Measurements from ENCODE around the gene CES5A.
"Not testable (repeated sequence)": the region's sequence is repeated elsewhere in the genome, so short reads cannot be mapped to it uniquely, and the experiment has no call there.

CES5A gene, protein sequence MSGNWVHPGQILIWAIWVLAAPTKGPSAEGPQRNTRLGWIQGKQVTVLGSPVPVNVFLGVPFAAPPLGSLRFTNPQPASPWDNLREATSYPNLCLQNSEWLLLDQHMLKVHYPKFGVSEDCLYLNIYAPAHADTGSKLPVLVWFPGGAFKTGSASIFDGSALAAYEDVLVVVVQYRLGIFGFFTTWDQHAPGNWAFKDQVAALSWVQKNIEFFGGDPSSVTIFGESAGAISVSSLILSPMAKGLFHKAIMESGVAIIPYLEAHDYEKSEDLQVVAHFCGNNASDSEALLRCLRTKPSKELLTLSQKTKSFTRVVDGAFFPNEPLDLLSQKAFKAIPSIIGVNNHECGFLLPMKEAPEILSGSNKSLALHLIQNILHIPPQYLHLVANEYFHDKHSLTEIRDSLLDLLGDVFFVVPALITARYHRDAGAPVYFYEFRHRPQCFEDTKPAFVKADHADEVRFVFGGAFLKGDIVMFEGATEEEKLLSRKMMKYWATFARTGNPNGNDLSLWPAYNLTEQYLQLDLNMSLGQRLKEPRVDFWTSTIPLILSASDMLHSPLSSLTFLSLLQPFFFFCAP

DNA sequence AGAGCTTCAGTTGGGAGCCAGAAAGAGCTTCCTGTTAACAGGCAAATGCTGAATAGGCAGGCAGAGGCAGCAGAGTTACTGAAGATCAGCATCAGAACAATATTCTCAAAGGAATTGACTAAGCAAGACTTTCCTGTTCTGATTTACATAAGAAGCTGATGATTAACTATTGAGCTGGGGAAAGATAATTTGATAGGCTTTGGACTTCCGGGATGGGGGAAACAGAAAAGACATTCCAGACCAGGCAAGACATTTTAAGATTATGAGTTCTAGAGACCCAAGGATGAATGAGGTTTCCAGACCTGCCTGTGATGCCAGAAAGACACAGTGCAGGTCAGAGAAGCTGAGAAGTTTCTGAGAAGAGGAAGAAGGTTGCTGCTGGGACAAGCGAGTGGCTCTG, at the start of gene CES5A:
TSS of gene CES5A (minus strand) at position 101 of the 400 bp plus-strand sequence. CDS start 152 bp downstream, outside the sequence.
- DNase-seq: no peak

DNA sequence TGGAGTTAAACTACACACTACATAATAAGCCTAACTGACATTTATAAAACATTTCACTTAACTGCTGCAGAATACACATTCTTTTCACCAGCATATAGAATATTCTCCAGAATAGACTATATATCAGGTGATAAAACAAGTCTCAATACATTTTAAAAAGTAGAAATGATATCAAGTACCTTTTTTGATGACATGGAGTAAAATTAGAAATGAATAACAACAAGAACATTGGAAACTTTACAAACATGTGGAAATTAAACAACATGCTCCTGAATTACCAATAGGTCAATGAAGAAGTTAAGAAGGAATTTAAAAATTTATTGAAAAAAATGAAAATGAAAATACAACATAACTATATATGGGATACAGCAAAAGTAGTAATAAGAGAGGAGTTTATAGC, 47.5 kb upstream of the CES5A start:
- DNase-seq: no peak

DNA sequence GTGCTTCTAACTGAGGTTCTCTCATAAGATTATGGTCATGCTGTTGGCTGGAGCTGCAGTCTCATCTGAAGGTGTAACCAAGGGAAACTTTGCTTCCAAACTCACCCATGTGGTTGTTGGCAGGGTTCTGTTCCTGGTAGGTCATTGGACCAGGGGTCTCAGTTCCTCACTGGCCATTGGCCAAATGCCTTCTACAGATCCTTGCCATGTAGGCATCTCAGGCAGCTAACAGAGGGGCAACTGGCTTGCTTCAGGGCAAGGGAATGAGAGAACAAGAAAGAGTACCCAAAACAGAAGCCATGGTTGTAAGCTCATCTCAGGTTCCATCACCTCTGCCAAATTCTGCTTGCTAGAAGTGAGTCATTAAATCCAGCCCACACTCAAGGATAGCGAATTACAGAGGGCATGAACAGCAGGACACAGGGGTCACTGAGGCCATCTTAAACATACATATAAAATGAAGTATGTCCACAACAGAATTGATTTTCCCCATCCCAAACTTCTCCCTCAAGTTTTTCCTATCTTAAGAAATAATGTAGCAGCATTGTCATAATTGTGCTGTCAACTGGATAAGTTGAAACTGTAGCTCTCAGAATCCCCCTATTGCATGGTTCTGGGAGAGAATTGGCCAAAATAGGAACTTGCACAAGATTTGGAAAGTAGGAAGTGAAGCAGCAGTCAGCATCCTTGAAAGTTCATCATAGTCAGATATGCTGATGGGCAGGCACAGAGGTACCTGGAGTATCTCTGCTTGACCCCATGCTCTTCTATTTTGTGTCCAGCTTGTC, 42.4 kb upstream of the CES5A start:
- DNase-seq: no peak

DNA sequence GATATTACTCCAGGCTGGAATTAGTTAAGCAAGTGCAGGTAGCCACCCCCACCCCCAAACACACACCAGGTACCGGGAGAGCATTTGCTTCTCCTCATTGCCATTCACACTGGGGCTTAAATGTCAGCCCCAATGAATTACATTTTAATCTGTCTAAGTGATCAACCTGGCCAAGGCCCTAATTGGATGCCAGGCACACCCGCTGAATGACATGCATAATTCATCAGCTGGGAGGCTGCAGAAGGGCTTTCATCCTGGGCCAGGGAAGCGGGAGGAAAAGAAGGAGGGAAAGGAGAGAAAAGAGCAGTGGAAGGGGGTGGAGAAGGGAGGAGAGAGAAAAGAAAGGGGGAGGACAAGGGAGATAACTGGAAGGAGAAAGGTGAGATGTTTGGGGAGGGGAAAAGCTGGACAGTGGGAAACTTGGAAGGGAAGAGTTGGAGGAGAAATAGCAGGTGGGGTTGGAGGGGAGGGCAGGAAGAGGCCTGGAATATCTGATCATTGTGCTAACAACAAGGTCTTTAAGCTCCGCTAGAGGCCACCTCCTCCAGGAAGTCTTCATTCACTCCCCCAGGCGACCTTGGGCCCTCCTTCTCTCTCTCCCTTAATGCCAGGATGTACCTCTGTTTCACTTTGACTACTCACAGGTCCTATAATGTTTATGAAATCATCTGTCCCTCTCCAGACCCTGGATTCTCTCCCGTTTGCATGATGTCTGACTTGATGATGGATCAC, 40.1 kb upstream of the CES5A start:
- no peak for DNase-seq

DNA sequence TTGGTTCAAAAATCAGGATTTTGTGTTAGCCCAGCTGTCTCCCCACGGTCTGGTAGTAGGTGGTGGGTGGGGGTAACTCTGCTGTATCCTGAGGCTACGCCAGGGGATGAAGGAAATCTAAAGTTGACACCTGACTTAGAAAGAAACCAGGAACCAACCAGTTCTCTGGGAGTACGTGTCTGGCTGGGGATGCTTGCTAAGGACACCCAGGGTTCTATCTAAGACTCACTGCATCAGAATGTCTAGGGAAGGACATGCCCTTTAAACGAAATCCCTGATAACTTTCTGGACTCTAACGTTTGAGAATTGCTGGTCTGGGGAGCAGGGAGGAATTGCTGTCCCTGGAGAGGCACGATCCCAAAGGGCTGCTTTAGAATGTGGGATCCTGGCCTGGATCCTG, 39.2 kb upstream of the CES5A start:
- DNase-seq: no peak

DNA sequence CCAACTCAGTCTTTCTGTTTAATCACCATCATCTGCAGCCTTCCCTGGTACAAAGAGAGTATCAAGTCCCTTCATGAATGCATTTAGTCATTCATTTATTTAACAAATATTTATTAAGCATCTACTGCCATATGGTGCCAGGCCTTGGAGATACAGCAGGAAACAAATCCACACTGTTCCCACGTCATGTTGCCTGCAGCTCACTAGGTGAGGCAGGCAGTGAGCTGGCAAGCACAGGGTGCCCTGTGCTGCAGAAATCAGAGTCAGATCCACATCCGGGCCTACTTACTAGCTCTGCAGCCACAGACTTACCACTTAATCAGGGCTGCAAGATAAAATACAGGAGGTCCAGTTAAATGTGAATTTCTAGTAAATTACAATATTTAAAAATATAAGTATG, 38.5 kb upstream of the CES5A start:
- no peak for DNase-seq

DNA sequence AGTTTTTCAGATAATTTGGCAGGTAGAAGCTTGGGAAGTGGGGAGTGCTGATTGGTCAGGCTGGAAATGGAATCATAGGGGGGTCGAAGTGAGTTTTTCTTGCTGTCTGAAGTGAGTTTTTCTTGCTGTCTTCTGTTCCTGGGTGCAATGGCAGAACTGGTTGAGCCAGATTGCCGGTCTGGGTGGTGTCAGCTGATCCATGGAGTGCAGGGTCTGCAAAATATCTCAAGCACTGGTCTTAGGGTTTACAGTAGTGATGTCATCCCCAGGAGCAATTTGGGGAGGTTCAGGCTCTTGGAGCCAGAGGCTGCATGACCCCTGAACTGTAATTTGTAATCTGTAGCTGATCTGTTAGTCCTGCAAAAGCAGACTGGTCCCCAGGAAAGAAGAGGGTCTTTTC, 37.9 kb upstream of the CES5A start:
- DNase-seq: not testable (repeated sequence)

DNA sequence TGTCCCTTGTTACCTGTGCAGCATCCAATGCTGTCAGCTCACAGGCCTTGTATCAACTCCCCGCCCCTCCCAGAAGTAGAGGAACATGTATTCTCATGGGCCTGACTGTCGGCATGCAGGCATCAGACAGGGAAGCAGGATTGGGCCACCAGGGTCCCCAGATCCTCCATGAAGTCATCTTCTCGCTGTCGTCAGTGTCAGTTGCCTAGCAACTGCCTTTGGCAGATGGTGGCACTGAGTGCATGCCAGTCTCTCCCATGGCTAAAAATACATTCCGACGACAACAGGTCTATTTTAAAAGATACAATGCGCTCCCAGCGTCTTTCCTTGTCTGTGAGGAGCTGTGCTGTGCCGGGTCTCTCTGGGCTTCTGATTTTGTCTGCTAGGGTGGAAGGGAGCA, 36.8 kb upstream of the CES5A start:
- no peak for DNase-seq

DNA sequence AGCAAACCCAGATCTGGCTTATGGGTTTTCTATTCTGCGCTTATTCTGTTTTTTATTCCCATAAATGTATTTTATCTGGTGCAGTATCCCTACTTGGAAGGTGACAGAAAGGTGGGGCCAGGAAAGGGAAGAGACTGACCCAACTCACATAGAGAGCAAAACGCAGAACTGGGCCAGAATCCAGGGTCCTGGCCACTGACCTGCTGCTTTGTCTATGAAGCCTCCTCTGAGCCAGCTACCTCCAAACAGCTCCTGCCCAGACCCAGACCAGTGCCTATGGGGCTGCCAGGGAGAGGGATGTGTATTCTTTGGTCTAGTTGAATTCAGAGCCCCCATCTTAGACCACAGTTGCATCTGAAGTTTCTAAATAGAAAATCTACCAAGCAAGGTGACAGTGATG, 36.4 kb upstream of the CES5A start:
- no peak for DNase-seq

DNA sequence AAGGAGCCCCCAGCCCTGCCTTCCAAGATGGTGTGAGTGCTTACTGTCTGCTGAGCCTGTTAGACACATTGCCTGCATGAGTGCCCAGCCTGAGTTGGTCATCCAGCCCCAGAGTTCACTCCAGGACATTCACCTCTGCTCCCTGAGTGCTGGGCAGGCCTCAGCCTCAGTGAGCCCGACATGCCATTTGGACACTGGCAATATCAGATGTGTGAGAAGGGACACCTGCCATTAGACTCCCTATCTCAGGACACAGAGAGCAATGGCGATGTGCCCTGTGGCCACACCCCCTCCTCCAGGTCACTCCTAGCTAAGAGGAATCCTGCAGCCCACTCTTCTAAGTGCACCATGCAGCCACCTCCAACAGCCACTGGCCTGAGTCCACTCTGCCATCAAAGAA, 34.7 kb upstream of the CES5A start:
- DNase-seq: no peak

DNA sequence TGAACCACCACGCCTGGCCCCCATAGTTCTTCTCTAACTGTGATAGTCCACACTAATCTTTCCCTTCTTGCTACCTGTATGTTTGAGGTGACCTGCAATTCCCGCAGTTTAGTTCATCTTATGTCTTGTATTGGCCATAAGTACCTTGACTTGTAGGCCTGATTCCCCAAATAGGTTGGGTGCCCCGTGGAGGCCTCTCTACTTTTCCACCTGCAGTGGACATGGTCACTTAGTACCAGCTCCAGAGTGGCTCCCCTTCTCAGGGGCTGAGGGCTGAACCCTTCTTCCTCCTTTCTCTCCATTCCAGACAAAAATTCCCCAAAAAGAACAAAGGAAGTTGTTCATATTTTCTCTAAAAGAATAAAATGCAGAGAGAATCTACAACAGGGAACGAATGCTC, 33.5 kb upstream of the CES5A start:
- no peak for DNase-seq

DNA sequence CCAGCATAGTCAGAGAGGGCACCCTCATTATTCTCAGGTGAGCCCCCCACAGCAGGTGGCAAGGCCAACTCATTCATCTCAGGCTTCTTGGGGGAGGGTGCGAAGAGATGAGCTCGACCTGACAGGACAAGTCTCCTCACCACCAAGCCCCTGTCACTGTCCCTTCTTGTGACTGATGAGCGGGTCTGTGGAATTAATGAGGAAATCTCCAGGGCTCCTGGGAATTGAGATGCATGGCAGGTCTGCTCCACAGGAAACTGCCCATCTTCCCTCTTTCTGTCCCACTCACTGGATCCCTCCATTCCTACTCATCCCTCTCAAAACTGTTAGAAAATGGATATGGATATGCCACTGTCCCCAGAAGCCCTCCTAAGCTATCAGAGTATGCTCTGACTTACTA, 32.5 kb upstream of the CES5A start:
- no peak for DNase-seq

DNA sequence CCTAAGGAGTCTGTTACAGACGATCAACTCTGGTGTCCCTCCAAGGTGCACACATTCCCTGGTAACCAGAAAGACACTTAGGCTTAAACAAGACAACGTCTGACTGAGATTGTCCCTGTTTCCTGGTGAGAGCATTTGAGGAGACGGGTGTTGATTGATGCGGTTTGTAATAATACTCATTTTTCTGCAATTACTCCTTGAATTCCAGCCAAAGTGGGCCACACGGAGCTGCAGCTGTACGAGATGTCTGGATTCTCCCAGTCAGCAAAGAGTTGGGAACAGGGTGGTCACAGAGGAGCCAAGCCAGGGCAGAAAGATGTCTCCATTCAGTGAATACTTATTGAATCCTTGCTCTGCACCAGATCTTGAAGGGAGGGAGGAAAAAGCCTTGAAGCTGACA, 30.9 kb upstream of the CES5A start:
- no peak for DNase-seq

DNA sequence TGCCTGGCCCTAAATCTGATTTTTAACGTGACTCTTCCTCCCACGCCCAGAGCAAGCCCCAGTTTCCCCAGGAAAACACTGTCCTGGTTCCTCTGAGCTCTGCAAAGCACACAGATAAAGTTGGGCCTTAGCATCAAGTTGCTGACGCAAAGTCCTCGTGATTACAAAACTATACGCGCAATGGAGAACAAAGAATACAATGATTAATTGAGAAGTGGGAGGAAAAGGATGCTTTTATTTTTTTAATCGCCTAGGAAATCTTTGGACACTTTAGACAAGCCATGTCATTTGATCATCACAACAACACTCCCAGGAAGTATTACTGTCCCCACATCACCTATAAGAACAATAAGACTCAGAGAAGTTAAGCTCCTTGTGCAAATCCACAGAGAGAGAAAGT, 30.5 kb upstream of the CES5A start:
- DNase-seq: no peak

DNA sequence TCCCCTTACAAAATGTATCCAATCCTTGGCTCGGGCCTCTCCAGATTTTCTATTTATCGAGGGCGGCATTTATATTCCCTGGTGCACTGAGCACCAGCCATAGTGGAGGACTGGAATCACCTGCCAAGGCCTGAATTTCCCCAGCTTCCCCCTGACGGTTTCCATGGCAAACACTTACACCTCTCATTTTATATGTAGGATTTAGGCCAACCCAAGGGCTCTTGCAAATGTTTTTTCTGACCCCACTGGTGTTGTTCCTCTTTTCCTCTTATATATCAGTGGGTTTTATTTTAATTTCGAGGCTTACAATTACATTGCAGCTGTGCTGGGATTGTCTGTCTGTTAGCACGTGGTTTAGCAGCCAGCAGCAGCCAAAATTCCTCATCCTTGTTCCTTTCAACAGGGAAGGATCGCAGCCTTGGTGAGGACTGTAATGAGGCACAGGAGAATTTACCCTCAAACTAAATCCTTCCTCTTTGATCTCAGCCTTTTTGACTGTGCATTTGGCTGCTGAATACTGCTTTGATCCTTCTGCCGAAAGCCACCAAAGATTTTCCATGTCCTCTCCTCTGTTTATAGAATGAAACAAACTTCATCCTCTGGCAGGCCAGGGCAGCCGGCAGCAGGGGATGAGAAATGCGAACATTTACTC, 26.5 kb upstream of the CES5A start:
- DNase-seq: no peak

DNA sequence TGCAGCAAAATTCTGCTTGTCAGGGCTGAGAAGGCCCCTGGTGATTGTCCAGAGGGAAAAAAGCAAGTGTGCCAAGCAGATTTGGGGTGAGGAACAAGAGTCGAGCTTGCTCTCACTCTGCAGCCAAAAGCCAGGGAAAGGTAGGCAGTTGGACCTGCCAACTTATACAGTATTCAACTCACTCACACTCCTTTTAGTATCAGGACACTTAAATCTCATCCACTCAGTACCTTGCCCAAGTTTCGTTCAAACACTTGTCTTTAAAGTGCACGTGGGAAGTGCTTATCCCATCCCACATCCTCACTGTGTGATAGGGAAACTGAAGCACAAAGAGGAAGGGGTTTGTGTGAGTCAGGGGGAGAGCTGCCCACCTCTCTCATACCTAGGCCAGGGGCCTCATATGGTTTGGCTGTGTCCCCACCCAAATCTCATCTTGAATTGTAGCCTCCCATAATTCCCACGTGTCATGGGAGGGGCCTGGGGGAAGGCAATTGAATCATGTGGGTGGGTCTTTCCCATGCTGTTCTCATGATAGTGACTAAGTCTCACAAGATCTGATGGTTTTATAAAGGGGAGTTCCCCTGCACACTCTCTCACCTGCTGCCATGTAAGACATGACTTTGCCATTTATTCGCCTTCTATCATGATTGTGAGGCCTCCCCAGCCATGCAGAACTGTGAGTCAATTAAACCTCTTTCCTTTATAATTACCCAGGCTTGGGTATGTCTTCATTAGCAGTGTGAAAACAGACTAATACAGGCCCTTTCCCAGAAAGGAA, 25.6 kb upstream of the CES5A start:
- no peak for DNase-seq

DNA sequence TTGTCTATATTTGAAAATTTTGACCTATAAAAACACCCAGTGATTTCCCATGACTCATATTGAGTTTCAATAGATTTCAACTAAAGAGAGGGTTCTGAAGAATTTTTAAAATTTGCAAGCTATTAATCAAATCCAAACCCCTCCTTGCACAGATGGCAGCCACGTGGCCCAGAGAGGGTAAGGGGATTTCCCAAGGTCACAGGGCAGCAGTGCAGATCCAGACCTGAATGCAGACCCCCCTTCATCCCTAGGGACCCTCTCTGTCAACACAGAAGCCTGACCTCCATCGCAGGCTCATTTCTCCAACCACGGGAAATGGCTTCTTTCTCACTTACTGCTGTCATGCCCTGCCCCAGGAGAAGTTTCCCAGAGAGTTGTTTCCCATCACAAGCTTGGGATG, 24.7 kb upstream of the CES5A start:
- no peak for DNase-seq

DNA sequence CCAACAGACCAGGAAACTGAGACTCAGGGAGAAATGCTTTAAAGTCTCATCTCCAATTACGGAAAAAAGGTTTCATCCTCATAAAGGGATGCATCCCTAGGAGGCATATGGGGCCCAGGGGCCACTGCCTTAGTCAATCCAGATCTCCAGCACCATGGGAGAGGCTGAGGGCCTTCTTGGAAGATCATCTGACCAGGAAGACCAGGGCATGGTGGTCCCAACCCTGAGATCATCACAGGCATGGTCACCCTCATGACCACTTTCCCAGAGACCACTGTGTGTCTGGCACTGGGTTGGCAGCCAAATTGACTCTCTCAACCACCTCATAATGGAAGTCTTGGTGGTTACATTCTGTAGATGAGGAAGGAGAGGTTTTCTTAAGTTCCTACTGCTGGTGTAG, 23.4 kb upstream of the CES5A start:
- DNase-seq: no peak

DNA sequence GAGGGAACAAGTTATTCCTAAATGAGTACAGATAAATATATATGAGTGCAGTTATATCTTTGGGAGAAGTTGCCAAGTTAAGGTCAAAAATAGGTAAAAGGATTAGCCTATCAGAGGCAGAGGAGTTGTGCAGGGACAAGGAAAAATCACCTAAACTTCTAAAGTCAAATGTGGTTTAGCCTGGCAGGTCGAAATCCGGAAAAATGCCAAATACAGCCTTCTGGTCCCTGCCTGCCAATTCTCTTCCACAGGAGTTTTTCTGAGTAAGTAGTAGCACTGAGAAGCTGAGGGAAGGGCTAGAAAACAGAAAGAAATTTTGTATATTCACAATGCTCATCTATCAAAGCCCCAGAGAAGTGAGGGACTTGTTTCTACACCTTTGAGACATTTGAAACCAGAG, 17.6 kb upstream of the CES5A start:
- no peak for DNase-seq

DNA sequence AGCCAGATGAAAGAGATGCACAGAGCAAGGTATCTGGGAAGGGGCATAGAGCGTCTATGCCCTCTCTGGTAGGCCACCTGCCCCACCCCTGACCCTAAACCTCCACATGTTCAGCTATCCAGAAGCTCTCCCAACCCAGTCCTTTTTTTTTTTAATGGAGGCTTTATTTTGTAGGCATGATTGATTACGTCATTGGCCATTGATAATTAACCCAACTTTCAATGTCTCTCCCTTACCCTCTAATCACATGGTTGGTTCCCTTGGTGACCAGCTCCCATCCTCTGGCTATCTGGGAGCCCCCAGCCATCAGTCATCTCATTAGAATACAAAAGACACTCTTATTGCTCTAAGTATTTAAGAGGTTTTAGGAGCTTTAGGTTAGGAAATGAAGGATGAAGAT, 14.3 kb upstream of the CES5A start:
- DNase-seq: no peak

DNA sequence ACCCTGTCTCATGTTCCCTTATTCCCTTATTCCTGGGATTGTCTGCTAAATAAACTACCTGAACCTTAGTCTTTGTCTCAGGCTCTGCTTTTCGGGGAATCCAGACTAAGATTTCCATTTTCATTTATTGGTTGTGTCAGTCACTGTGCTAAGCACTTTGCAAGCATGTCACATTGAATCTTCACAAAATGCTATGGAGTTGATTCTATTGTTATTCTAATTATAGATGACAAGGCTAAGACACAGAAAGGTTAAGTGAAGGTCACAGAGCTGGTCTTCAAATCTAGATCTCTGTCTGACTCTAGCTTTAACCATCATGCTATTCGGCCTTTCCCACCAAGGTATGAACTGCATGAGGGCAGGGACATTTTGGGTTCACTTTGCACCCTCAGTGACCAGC, 13.4 kb upstream of the CES5A start:
- DNase-seq: no peak

DNA sequence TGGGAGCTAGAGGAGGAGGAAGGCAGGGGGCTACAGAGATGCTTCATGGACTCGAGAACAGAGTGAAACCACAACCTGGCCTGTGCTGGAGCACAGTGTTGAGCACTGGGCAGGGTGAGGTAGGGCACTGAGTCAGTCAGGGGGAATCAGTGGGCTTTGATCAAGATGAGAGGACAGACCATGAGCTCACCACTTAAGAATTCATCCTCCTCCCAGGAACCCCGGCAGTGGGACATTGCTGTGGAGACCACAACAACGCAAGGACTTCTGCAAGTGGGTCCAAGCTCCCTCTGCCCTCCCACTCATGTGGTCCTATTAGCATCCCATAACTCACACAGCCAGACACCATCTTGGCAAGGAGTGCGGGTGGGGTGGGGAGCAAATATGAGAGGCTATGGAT, 1.7 kb upstream of the CES5A start:
- no peak for DNase-seq
